ENCODE results near the gene KNSTRN. TPM values are rescaled to one million over a fixed set of nuclear protein-coding genes. Genes with fewer than 3 reads are reported as not detected.

Gene KNSTRN
- total and polyA plus RNA-seq, 9 donors, result 5.8 to 10.7 (median 6.6) TPM

DNA sequence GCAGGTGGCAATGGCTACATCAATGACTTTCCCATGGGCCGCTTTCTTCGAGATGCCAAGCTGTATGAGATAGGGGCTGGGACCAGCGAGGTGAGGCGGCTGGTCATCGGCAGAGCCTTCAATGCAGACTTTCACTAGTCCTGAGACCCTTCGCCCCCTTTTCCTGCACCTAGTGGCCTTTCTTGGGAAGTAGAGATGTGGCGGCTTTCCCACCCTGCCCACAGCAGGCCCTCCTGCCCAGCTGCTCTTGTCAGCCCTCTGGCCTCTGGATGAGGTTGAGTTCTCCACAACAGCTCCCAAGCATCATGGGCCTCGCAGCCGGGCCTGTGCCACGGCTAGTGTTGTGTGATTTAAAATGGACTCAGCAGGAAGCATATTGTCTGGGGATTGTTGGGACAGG, 35.6 kb downstream of the KNSTRN start:
- WGBS, 3 donors, result 90 to 92% (median 91%) methylated on average over 10 of the region's 10 CpGs
- no peak overlapping the region for H3K4me3 ChIP-seq
- intact Hi-C loops (cut with DNase I), result loop anchor here in 1 of 4 donors (5.0 kb wide), 1 partner anchor 136 kb away; the partner anchor contains the start of gene ANKRD63
- no peak overlapping the region for H3K27ac ChIP-seq
- H3K9me3 ChIP-seq, result no peaks in the 10 kb centered on the region
- DNase-seq, result no peak
- TF ChIP-seq POLR2A (IDR thresholded peaks at IDR 0.05) (no peak), EP300 (IDR thresholded peaks at IDR 0.05) (no peak)
- TF ChIP-seq, protein P1, sequence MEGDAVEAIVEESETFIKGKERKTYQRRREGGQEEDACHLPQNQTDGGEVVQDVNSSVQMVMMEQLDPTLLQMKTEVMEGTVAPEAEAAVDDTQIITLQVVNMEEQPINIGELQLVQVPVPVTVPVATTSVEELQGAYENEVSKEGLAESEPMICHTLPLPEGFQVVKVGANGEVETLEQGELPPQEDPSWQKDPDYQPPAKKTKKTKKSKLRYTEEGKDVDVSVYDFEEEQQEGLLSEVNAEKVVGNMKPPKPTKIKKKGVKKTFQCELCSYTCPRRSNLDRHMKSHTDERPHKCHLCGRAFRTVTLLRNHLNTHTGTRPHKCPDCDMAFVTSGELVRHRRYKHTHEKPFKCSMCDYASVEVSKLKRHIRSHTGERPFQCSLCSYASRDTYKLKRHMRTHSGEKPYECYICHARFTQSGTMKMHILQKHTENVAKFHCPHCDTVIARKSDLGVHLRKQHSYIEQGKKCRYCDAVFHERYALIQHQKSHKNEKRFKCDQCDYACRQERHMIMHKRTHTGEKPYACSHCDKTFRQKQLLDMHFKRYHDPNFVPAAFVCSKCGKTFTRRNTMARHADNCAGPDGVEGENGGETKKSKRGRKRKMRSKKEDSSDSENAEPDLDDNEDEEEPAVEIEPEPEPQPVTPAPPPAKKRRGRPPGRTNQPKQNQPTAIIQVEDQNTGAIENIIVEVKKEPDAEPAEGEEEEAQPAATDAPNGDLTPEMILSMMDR (IDR thresholded peaks at IDR 0.05), result no peak
- H3K4me1 ChIP-seq (ENCODE audit: insufficient read depth), result peaks cover 14% of the 10 kb centered on the region
- H3K36me3 ChIP-seq, result no peaks in the 10 kb centered on the region
- no peaks in the 10 kb centered on the region for H3K27me3 ChIP-seq

DNA sequence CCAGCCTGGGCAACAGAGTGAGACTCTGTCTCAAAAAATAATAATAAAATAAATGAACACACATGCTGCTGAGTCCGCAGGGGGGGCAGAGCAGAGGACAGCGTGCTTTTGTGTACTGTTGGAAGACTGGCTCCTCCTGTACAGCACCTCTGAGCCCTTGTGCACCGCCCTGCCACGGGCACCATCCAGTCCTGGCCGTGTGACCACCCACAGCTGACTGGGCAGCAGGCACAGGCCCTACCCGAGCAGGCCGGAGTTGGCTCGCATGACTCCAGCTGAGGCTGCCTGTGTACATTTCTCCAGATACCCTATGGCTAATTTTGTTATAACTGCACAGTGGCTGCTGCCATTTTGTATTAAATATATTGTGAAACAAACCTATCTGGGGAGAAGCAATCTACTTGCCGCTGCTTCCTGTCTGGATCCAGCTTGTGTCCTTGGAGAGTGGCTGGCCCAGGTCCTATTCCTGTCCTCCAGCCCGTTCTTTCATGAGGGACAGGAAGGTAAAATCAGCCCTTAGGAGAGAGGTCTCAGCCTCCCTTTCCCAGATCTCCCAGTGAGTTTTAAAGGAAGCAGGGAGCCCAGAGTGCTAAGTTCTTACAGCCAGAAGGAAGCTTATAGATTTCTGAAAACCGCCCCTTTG, 37.7 kb downstream of the KNSTRN start:
- Histone ChIP-seq H3K27me3 (no peaks in the 10 kb centered on the region), H3K4me3 (no peak overlapping the region), H3K4me1 (ENCODE audit: insufficient read depth) (peaks cover 14% of the 10 kb centered on the region), H3K36me3 (no peaks in the 10 kb centered on the region), H3K9me3 (no peaks in the 10 kb centered on the region), H3K27ac (peak overlapping the region in 1 of 2 donors; percentile 54)
- peak in 4 of 5 donors; percentile 47 to 60 (median 54) for DNase-seq
- WGBS, 3 donors, result 24 to 39% (median 26%) methylated on average over 11 of the region's 11 CpGs
- no peak for TF ChIP-seq POLR2A (IDR thresholded peaks at IDR 0.05)
- TF ChIP-seq, protein P1 (IDR thresholded peaks at IDR 0.05), result no peak
- TF ChIP-seq EP300 (IDR thresholded peaks at IDR 0.05), result no peak
- intact Hi-C loops (cut with DNase I), result loop anchor here in 3 of 4 donors (2.0 to 10.0 kb wide), 8 partner anchors 53 to 375 kb away; partner anchors contain the start of gene ANKRD63 (in 2 of the 3)

DNA sequence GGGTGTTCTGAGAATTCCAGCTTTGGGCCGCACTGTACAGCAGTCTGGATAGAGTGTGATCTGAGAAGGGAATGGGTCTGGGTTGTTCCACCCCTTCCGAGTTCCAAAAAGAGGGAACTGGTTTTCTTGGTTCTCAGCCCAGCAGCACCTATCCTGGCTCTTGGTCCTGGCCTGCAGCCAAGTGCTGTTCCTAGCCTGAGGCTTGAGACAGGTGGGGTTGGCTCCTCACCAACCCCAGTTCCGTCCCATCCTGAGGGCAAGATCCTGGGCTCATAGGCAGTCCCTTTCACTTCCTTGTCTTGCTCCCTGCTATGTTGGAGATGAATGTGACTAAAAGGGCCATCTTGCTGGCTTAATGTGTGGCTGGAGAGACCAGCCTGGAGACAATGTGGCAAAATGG, 38.3 kb downstream of the KNSTRN start:
- 14 to 51% (median 22%) methylated on average over 3 of the region's 3 CpGs for WGBS, 3 donors
- intact Hi-C loops (cut with DNase I), result loop anchor here in 3 of 4 donors (2.0 to 10.0 kb wide), 8 partner anchors 53 to 376 kb away; partner anchors contain the start of gene ANKRD63 (in 2 of the 3)
- TF ChIP-seq EP300 (IDR thresholded peaks at IDR 0.05) (no peak), POLR2A (IDR thresholded peaks at IDR 0.05) (no peak)
- TF ChIP-seq, protein P1 (IDR thresholded peaks at IDR 0.05), result no peak
- no peak overlapping the region for H3K4me3 ChIP-seq
- H3K9me3 ChIP-seq, result no peaks in the 10 kb centered on the region
- H3K27ac ChIP-seq, result peak overlapping the region in 1 of 2 donors; percentile 54
- peaks cover 14% of the 10 kb centered on the region for H3K4me1 ChIP-seq (ENCODE audit: insufficient read depth)
- H3K36me3 ChIP-seq, result no peaks in the 10 kb centered on the region
- DNase-seq, result peak; percentile 40 to 72 (median 59)
- no peaks in the 10 kb centered on the region for H3K27me3 ChIP-seq

DNA sequence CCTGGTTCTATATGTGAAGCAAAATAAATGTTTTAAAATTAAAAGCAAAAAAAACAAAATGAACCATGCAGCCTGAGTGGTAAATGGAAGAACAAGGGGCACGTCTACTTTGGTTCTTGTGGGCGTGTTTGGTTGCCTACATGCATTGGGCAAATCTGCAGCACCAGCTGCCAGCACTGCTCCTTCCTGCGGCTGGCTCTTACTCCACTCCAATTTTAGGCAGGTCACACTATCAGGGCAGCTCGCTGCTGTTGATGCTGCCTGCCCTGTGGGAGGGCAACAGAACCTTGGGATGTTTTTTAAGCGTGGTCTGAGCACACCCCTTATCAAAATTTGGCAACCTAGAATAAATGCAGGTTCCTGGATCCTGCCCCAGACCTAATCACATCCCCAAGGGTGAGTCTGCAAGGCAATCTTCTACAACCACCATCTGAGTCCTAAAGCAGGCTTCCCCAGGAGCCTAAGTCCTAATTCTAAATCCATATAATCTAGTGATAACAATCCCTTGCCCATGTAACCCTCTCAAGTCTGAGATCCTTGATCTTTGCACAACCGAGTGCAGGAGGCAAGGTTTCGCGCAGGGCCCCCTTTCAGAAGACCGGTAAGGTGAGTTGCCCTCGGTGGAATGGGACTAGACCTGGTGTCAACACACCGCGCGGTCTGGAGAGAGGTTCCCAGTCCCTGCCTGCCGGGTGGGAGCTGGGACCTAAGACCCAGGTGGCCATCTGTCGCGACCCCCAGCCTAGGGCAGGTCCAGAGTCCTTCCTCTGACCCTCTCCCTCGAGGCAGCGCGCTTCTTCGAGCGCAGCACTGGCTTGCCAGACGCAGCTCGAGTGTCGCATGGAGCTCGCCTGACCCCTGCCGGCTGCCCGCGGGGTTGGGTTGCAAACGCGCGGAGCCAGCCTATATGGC, 39.0 kb downstream of the KNSTRN start:
- Histone ChIP-seq H3K4me1 (ENCODE audit: insufficient read depth) (peaks cover 14% of the 10 kb centered on the region), H3K4me3 (no peak overlapping the region), H3K9me3 (no peaks in the 10 kb centered on the region), H3K27me3 (no peaks in the 10 kb centered on the region), H3K36me3 (no peaks in the 10 kb centered on the region), H3K27ac (peak overlapping the region in 1 of 2 donors; percentile 58)
- TF ChIP-seq, protein P1 (IDR thresholded peaks at IDR 0.05), result peak; percentile 86 to 94 (median 90)
- TF ChIP-seq POLR2A (IDR thresholded peaks at IDR 0.05) (no peak), EP300 (IDR thresholded peaks at IDR 0.05) (no peak)
- WGBS, 3 donors, result 5 to 15% (median 6%) methylated on average over 28 to 31 of the region's 31 CpGs
- DNase-seq, result peak; percentile 73 to 87 (median 83)
- intact Hi-C loops (cut with DNase I), result loop anchor here in 3 of 4 donors (2.0 to 10.0 kb wide), 8 partner anchors 54 to 377 kb away; partner anchors contain the start of gene ANKRD63 (in 2 of the 3)

Measured in ovary (tissue), 9 donors.